NT2/D1 (cell line): ENCODE data around the gene SLC6A11.

Experiments used
- SUZ12 ChIP-seq: IDR thresholded peaks from 2 replicates; pipeline ENCODE4 v1.6.1; 2011; ENCODE audit not compliant: insufficient read length, insufficient read depth; ENCODE audit errors: extremely low read depth
- ZNF274 ChIP-seq: IDR thresholded peaks from 2 replicates; pipeline ENCODE4 v1.6.1; 2011; ENCODE audit warnings: mild to moderate bottlenecking, low read depth, low read length

DNA sequence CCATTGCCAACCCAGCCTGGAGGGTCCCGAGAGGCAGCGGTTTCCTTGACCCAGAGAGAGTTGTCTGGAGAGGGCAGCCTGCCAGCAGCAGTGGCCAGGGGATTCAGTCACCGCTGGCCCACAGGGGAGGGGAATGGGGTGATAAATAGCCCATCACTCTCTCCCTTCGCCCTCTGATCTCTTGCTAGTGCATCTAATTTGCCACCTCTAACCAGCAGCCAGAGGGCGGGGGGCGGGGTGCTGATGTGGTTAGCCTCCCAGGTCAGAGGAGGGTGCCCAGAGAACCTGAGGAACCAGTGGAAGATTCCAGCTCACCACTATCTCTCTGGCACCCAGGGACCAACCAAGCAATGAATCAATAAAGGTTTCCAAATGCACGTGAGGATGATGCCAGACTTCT lies 35.1 kb upstream of the SLC6A11 start:
- TF ChIP-seq SUZ12 (no peak), ZNF274 (no peak)
